IPS DF 6.9 (cell line): Measurements from ENCODE around the gene ARHGEF11.

ENCODE experiments used
- DNase-seq: peaks from one replicate; pipeline ENCODE4 v3.0.0-alpha.2; 2013; ENCODE audit warnings: low read depth, low spot score
- H3K27ac ChIP-seq: one replicate; pipeline ENCODE4 v1.5.1; 2013; ENCODE audit warnings: low read length, control low read depth
- H3K27me3 ChIP-seq: 2 replicates; pipeline ENCODE4 v1.6.1; 2013; ENCODE audit warnings: mild to moderate bottlenecking, low read length; ENCODE audit not compliant: control insufficient read depth, insufficient read depth
- H3K36me3 ChIP-seq: 2 replicates; pipeline ENCODE4 v1.6.1; 2013; ENCODE audit warnings: low read length; ENCODE audit not compliant: control insufficient read depth, insufficient read depth
- H3K4me1 ChIP-seq: 2 replicates; pipeline ENCODE4 v1.6.1; 2013; ENCODE audit warnings: low read length; ENCODE audit not compliant: control insufficient read depth, insufficient read depth
- H3K4me3 ChIP-seq: 2 replicates; pipeline ENCODE4 v1.5.1; 2013; ENCODE audit warnings: mild to moderate bottlenecking, low read length
- H3K9me3 ChIP-seq: 2 replicates; pipeline ENCODE4 v1.6.1; 2013; ENCODE audit warnings: low read length, inconsistent platforms; ENCODE audit not compliant: control insufficient read depth, insufficient read depth
- WGBS: extraction: QIAGEN DNeasy Blood & Tissue Kit; methylation state at CpG from one replicate; pipeline ENCODE4 v1.1.7; 2013; ENCODE audit warnings: mixed read lengths, missing lambda C conversion rate; ENCODE audit not compliant: insufficient read length, insufficient coverage; 5-methylcytosine and 5-hydroxymethylcytosine counted together

The ARHGEF11 gene

GRCh38 chr1:156908541-156908940, 137.0 kb downstream of the ARHGEF11 start:
- Histone ChIP-seq H3K36me3 (no peaks in the 10 kb centered on the region), H3K27me3 (no peaks in the 10 kb centered on the region), H3K9me3 (no peaks in the 10 kb centered on the region), H3K4me3 (no peak overlapping the region), H3K4me1 (peaks cover 3% of the 10 kb centered on the region), H3K27ac (no peak overlapping the region)
- WGBS = no CpG with 5 or more reads among the region's 29 CpGs
- no peak for DNase-seq

GRCh38 chr1:156906206-156906906, 139.2 kb downstream of the ARHGEF11 start:
- H3K27ac ChIP-seq = no peak overlapping the region
- WGBS = no CpG with 5 or more reads among the region's 16 CpGs
- H3K4me1 ChIP-seq = no peaks in the 10 kb centered on the region; the same call in 1 of the 2 replicates
- H3K27me3 ChIP-seq = no peaks in the 10 kb centered on the region
- no peaks in the 10 kb centered on the region for H3K36me3 ChIP-seq
- no peaks in the 10 kb centered on the region for H3K9me3 ChIP-seq
- H3K4me3 ChIP-seq = no peak overlapping the region
- no peak for DNase-seq

GRCh38 chr1:156905651-156906050, 139.9 kb downstream of the ARHGEF11 start:
- no CpG with 5 or more reads among the region's 4 CpGs for WGBS
- Histone ChIP-seq H3K27ac (no peak overlapping the region), H3K36me3 (no peaks in the 10 kb centered on the region), H3K4me1 (no peaks in the 10 kb centered on the region; the same call in 1 of the 2 replicates), H3K4me3 (no peak overlapping the region), H3K9me3 (no peaks in the 10 kb centered on the region), H3K27me3 (no peaks in the 10 kb centered on the region)
- no peak for DNase-seq

- no peak for DNase-seq
- Histone ChIP-seq H3K4me3 (no peak overlapping the region), H3K27me3 (no peaks in the 10 kb centered on the region), H3K27ac (no peak overlapping the region), H3K9me3 (no peaks in the 10 kb centered on the region), H3K4me1 (no peaks in the 10 kb centered on the region; the same call in 1 of the 2 replicates), H3K36me3 (no peaks in the 10 kb centered on the region)
- WGBS = no CpG with 5 or more reads among the region's 16 CpGs
Observed at GRCh38 chr1:156905176-156905575, 140.4 kb downstream of the ARHGEF11 start.

- WGBS = no CpG with 5 or more reads among the region's 19 CpGs
- no peak for DNase-seq
- no peaks in the 10 kb centered on the region for H3K27me3 ChIP-seq
Observed at GRCh38 chr1:156904187-156904959, 141.2 kb downstream of the ARHGEF11 start.

GRCh38 chr1:156903328-156904091, 142.0 kb downstream of the ARHGEF11 start:
- H3K4me3 ChIP-seq = no peak overlapping the region
- H3K27me3 ChIP-seq = no peaks in the 10 kb centered on the region
- no peaks in the 10 kb centered on the region for H3K9me3 ChIP-seq
- no peaks in the 10 kb centered on the region for H3K36me3 ChIP-seq
- DNase-seq = no peak
- WGBS = no CpG with 5 or more reads among the region's 15 CpGs
- no peaks in the 10 kb centered on the region; the same call in 1 of the 2 replicates for H3K4me1 ChIP-seq
- H3K27ac ChIP-seq = no peak overlapping the region

More at GRCh38 chr1:156904187-156904959, 141.2 kb downstream of the ARHGEF11 start:
- Histone ChIP-seq H3K4me1 (no peaks in the 10 kb centered on the region; the same call in 1 of the 2 replicates), H3K27ac (no peak overlapping the region), H3K9me3 (no peaks in the 10 kb centered on the region), H3K36me3 (no peaks in the 10 kb centered on the region), H3K4me3 (no peak overlapping the region)

GRCh38 chr1:156901966-156902915, 143.3 kb downstream of the ARHGEF11 start:
- H3K9me3 ChIP-seq = no peaks in the 10 kb centered on the region
- H3K4me3 ChIP-seq = no peak overlapping the region
- no peaks in the 10 kb centered on the region for H3K36me3 ChIP-seq
- no CpG with 5 or more reads among the region's 23 CpGs for WGBS
- no peak for DNase-seq
- no peaks in the 10 kb centered on the region for H3K4me1 ChIP-seq
- H3K27me3 ChIP-seq = no peaks in the 10 kb centered on the region
- H3K27ac ChIP-seq = no peak overlapping the region

- Histone ChIP-seq H3K27ac (no peak overlapping the region), H3K27me3 (no peaks in the 10 kb centered on the region), H3K36me3 (no peaks in the 10 kb centered on the region), H3K4me3 (no peak overlapping the region), H3K9me3 (no peaks in the 10 kb centered on the region), H3K4me1 (no peaks in the 10 kb centered on the region)
- no peak for DNase-seq
- WGBS = no CpG with 5 or more reads among the region's 4 CpGs
Observed at GRCh38 chr1:156901590-156901900, 144.0 kb downstream of the ARHGEF11 start.

GRCh38 chr1:156900896-156901589, 144.5 kb downstream of the ARHGEF11 start:
- Histone ChIP-seq H3K27ac (no peak overlapping the region), H3K4me3 (no peak overlapping the region), H3K9me3 (no peaks in the 10 kb centered on the region), H3K36me3 (no peaks in the 10 kb centered on the region), H3K27me3 (no peaks in the 10 kb centered on the region), H3K4me1 (no peaks in the 10 kb centered on the region)
- no peak for DNase-seq
- WGBS = no CpG with 5 or more reads among the region's 6 CpGs
